NT2/D1 (cell line): Measurements from ENCODE around the gene FDCSP.

Experiments used
- SUZ12 ChIP-seq: IDR thresholded peaks from 2 replicates; pipeline ENCODE4 v1.6.1; 2011; ENCODE audit not compliant: insufficient read length, insufficient read depth; ENCODE audit errors: extremely low read depth
- YY1 ChIP-seq: IDR thresholded peaks from 2 replicates; pipeline ENCODE4 v1.6.1; 2011; ENCODE audit not compliant: insufficient read length, insufficient read depth
- ZNF274 ChIP-seq: IDR thresholded peaks from 2 replicates; pipeline ENCODE4 v1.6.1; 2011; ENCODE audit warnings: mild to moderate bottlenecking, low read depth, low read length

- TF ChIP-seq YY1 (no peak), ZNF274 (no peak), SUZ12 (no peak)
Measured at GRCh38 chr4:70239884-70240591, 14.1 kb downstream of the FDCSP start.
